ENCODE data around the gene MTRF1L. TPM values are rescaled to one million over a fixed set of nuclear protein-coding genes. Genes with fewer than 3 reads are reported as not detected.

MTRF1L gene
- total RNA-seq, 1 experiment from 2014 or later: 8.0 TPM

DNA sequence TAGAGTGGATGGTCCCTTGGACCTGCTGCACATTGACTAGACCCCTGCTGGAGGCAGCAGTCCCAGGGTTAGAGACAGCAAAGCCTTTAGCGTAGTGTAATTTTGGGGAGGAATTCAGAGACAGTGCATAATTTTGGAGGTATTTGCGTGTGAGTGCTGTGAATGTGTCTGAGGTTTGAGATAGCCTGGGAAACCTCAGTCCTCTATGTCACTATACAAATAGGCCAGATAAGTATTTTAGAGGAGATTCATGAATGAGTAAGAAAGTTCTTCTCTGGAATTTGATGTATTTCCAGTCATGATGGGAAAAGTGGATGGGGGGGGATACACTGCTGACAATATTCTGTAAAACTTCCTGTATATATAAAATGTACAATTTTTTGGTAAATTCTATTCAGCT is 25.8 kb upstream of the MTRF1L start:
- H3K27ac ChIP-seq: no peak overlapping the region
- no peaks in the 10 kb centered on the region for H4K20me1 ChIP-seq (ENCODE audit: insufficient read depth)
- no peak for TF ChIP-seq EZH2 (IDR thresholded peaks at IDR 0.05; ENCODE audit: low read depth)
- TF ChIP-seq, protein P1, sequence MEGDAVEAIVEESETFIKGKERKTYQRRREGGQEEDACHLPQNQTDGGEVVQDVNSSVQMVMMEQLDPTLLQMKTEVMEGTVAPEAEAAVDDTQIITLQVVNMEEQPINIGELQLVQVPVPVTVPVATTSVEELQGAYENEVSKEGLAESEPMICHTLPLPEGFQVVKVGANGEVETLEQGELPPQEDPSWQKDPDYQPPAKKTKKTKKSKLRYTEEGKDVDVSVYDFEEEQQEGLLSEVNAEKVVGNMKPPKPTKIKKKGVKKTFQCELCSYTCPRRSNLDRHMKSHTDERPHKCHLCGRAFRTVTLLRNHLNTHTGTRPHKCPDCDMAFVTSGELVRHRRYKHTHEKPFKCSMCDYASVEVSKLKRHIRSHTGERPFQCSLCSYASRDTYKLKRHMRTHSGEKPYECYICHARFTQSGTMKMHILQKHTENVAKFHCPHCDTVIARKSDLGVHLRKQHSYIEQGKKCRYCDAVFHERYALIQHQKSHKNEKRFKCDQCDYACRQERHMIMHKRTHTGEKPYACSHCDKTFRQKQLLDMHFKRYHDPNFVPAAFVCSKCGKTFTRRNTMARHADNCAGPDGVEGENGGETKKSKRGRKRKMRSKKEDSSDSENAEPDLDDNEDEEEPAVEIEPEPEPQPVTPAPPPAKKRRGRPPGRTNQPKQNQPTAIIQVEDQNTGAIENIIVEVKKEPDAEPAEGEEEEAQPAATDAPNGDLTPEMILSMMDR (conservative IDR thresholded peaks at IDR 0.05): no peak
- H3K9me2 ChIP-seq (ENCODE audit: insufficient read depth): no peaks in the 10 kb centered on the region
- H3K36me3 ChIP-seq (ENCODE audit: low read depth): no peaks in the 10 kb centered on the region
- H3K79me2 ChIP-seq (ENCODE audit: low read depth): no peaks in the 10 kb centered on the region
- no peaks in the 10 kb centered on the region for H3K9me3 ChIP-seq (ENCODE audit: insufficient read depth, low read depth)
- H3K4me1 ChIP-seq (replicated peaks; ENCODE audit: insufficient read depth): peaks cover 20% of the 10 kb centered on the region
- no peak overlapping the region for H3K4me3 ChIP-seq
- no TSS peak for BruUV-seq (replicated peaks)
- no peaks in the 10 kb centered on the region for H3K27me3 ChIP-seq (ENCODE audit: insufficient read depth, low read depth)
- intact Hi-C loops (cut with micrococcal nuclease; ENCODE audit: unreplicated experiment): loop anchor here (10.0 kb wide), 1 partner anchor 283 kb away; no protein-coding TSS in a partner anchor
- H2AFZ ChIP-seq: no peak overlapping the region
- no peak for DNase-seq
- H3K4me2 ChIP-seq: no peak overlapping the region
- CTCF ChIA-PET: interaction anchor here (0.7 kb wide), 1 partner anchor 523 kb away, joined by 6 read pairs; no protein-coding TSS in a partner anchor
- peaks cover 17% of the 10 kb centered on the region for H3F3A ChIP-seq (ENCODE audit: insufficient read depth, low read depth)
- POLR2A ChIA-PET (ENCODE audit: unreplicated experiment): no interaction called here

DNA sequence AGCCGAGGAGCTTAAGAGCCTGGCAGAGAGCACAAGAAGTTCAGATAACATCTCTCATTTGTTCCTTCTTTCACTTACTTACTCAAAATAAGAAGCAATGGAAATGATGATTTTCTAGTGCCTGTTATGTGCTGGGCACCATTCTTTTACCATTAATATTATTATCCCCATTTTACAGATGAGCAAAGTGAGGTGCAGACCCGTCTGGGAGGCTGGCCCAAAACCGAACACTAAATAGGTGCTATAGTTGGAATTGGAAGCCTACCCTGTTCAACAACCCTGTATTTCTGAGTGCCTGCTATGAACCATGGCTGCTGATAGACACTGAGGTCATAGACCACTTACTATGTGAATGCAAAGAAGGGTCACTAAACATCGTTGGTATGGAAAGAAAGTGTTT is 25.0 kb upstream of the MTRF1L start:
- H2AFZ ChIP-seq: no peak overlapping the region
- no peak overlapping the region for H3K4me3 ChIP-seq
- BruUV-seq (replicated peaks): no TSS peak
- no peaks in the 10 kb centered on the region for H3K9me3 ChIP-seq (ENCODE audit: insufficient read depth, low read depth)
- no peaks in the 10 kb centered on the region for H4K20me1 ChIP-seq (ENCODE audit: insufficient read depth)
- no peaks in the 10 kb centered on the region for H3K9me2 ChIP-seq (ENCODE audit: insufficient read depth)
- H3K36me3 ChIP-seq (ENCODE audit: low read depth): no peaks in the 10 kb centered on the region
- H3K4me1 ChIP-seq (replicated peaks; ENCODE audit: insufficient read depth): peaks cover 20% of the 10 kb centered on the region
- no peak overlapping the region for H3K27ac ChIP-seq
- intact Hi-C loops (cut with micrococcal nuclease; ENCODE audit: unreplicated experiment): loop anchor here (10.0 kb wide), 1 partner anchor 283 kb away; no protein-coding TSS in a partner anchor
- H3F3A ChIP-seq (ENCODE audit: insufficient read depth, low read depth): peaks cover 17% of the 10 kb centered on the region
- no peak overlapping the region for H3K4me2 ChIP-seq
- TF ChIP-seq, protein P1 (conservative IDR thresholded peaks at IDR 0.05): no peak
- no peak for TF ChIP-seq EZH2 (IDR thresholded peaks at IDR 0.05; ENCODE audit: low read depth)
- ChIA-PET CTCF (no interaction called here), POLR2A (ENCODE audit: unreplicated experiment) (interaction anchor here (0.6 kb wide), 1 partner anchor 297 kb away, joined by 3 read pairs; no protein-coding TSS in a partner anchor)
- no peaks in the 10 kb centered on the region for H3K79me2 ChIP-seq (ENCODE audit: low read depth)
- DNase-seq: no peak
- H3K27me3 ChIP-seq (ENCODE audit: insufficient read depth, low read depth): no peaks in the 10 kb centered on the region

DNA sequence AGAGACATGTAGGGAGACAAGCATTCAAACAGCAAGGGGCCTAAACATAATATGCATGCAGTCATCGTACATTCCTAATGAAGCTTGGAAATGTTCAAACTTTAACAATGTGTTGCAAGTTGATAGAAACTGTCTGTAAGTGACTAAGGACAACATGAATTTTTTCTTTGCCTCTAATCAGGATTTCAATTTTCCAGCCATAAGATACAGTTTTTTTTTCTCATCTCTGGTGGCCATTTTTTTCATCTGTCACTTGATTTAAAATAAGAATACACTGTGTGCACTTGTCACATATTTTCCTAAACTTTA is 22.2 kb upstream of the MTRF1L start:
- no peaks in the 10 kb centered on the region for H3F3A ChIP-seq (ENCODE audit: insufficient read depth, low read depth)
- no peaks in the 10 kb centered on the region for H3K9me3 ChIP-seq (ENCODE audit: insufficient read depth, low read depth)
- H3K79me2 ChIP-seq (ENCODE audit: low read depth): no peaks in the 10 kb centered on the region
- no peaks in the 10 kb centered on the region for H3K36me3 ChIP-seq (ENCODE audit: low read depth)
- CTCF ChIA-PET: interaction anchor here (0.7 kb wide), 1 partner anchor 647 kb away, joined by 3 read pairs; no protein-coding TSS in a partner anchor
- H3K4me2 ChIP-seq: no peak overlapping the region
- no peaks in the 10 kb centered on the region for H3K9me2 ChIP-seq (ENCODE audit: insufficient read depth)
- no peak overlapping the region for H2AFZ ChIP-seq
- H3K4me3 ChIP-seq: no peak overlapping the region
- H3K27me3 ChIP-seq (ENCODE audit: insufficient read depth, low read depth): no peaks in the 10 kb centered on the region
- TF ChIP-seq, protein P1 (conservative IDR thresholded peaks at IDR 0.05): no peak; the same call in 1 of the 2 replicates
- no peak for TF ChIP-seq EZH2 (IDR thresholded peaks at IDR 0.05; ENCODE audit: low read depth)
- no peaks in the 10 kb centered on the region for H3K4me1 ChIP-seq (replicated peaks; ENCODE audit: insufficient read depth)
- no peak overlapping the region for H3K27ac ChIP-seq
- no TSS peak for BruUV-seq (replicated peaks)
- intact Hi-C loops (cut with micrococcal nuclease; ENCODE audit: unreplicated experiment): loop anchor here (1.0 to 10.0 kb wide), 3 partner anchors 70 to 280 kb away; no protein-coding TSS in a partner anchor
- POLR2A ChIA-PET (ENCODE audit: unreplicated experiment): no interaction called here
- no peak for DNase-seq
- H4K20me1 ChIP-seq (ENCODE audit: insufficient read depth): no peaks in the 10 kb centered on the region
